ENCODE results near the gene RGS19.

DNA sequence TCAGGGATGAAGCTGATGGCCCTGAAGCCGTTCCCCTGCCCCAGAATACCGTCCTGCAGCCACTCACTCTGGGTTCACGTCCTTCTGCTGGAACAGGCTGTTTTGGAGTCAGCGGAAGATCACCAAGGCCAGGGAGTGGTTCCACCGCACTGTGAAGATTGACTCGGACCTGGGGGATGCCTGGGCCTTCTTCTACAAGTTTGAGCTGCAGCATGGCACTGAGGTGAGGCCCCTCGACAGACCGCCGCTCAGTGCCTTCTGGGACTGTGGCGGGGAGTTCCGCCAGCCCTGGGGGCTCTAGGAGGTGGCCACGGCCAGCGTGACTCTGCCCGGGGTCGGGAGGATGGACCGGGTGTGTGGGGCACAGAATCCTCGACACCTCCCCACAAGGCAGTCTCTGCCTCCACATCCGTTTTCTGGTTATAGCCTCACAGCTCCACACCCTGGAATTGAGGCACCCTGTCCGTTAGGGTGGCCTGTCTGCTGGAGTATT lies 47.5 kb downstream of the RGS19 start:
- TF ChIP-seq, protein P1, sequence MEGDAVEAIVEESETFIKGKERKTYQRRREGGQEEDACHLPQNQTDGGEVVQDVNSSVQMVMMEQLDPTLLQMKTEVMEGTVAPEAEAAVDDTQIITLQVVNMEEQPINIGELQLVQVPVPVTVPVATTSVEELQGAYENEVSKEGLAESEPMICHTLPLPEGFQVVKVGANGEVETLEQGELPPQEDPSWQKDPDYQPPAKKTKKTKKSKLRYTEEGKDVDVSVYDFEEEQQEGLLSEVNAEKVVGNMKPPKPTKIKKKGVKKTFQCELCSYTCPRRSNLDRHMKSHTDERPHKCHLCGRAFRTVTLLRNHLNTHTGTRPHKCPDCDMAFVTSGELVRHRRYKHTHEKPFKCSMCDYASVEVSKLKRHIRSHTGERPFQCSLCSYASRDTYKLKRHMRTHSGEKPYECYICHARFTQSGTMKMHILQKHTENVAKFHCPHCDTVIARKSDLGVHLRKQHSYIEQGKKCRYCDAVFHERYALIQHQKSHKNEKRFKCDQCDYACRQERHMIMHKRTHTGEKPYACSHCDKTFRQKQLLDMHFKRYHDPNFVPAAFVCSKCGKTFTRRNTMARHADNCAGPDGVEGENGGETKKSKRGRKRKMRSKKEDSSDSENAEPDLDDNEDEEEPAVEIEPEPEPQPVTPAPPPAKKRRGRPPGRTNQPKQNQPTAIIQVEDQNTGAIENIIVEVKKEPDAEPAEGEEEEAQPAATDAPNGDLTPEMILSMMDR (IDR thresholded peaks at IDR 0.05; ENCODE audit: low read depth, low read length, missing input control), result no peak
- TF ChIP-seq NR2F2 (IDR thresholded peaks at IDR 0.05), result no peak
- no peak for TF ChIP-seq EGR1 (IDR thresholded peaks at IDR 0.05; ENCODE audit: low read depth in 2 of 2)
- TF ChIP-seq, protein P2, sequence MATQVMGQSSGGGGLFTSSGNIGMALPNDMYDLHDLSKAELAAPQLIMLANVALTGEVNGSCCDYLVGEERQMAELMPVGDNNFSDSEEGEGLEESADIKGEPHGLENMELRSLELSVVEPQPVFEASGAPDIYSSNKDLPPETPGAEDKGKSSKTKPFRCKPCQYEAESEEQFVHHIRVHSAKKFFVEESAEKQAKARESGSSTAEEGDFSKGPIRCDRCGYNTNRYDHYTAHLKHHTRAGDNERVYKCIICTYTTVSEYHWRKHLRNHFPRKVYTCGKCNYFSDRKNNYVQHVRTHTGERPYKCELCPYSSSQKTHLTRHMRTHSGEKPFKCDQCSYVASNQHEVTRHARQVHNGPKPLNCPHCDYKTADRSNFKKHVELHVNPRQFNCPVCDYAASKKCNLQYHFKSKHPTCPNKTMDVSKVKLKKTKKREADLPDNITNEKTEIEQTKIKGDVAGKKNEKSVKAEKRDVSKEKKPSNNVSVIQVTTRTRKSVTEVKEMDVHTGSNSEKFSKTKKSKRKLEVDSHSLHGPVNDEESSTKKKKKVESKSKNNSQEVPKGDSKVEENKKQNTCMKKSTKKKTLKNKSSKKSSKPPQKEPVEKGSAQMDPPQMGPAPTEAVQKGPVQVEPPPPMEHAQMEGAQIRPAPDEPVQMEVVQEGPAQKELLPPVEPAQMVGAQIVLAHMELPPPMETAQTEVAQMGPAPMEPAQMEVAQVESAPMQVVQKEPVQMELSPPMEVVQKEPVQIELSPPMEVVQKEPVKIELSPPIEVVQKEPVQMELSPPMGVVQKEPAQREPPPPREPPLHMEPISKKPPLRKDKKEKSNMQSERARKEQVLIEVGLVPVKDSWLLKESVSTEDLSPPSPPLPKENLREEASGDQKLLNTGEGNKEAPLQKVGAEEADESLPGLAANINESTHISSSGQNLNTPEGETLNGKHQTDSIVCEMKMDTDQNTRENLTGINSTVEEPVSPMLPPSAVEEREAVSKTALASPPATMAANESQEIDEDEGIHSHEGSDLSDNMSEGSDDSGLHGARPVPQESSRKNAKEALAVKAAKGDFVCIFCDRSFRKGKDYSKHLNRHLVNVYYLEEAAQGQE (IDR thresholded peaks at IDR 0.05), result no peak
- no peak for TF ChIP-seq ZBTB33 (IDR thresholded peaks at IDR 0.05)
- TF ChIP-seq RAD21 (IDR thresholded peaks at IDR 0.05), result no peak
- no peak for TF ChIP-seq GABPA (IDR thresholded peaks at IDR 0.05 in 1 of 2, conservative IDR thresholded peaks at IDR 0.05 in 1 of 2)
- TF ChIP-seq TAF1 (conservative IDR thresholded peaks at IDR 0.05), result no peak

Measured in liver (tissue), 3 donors.